ENCODE results near the gene TACO1. TPM values are rescaled to one million over a fixed set of nuclear protein-coding genes. Genes with fewer than 3 reads are reported as not detected.

TACO1 gene
- total RNA-seq, 2 donors from 2014 or later: 34.1 to 51.6 TPM

DNA sequence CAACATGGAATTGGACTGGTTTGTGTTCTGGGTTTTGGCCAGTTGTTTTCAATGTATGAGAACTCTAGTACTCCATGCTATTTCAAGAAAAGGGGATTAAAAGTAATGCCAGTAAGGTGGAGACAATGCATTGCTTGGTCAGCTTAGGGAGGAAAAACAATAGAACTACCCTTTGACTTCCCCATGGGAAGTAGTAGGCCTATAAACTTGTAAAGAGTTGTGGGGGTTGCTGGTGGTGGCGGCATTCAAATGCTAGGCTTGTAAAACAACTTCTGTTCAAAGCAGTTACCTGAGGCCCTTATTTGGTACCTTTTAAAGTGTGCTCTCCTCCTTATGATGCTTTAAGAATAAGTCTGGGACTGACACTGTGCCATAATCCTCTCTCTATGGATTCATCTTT lies 30.9 kb downstream of the TACO1 start:
- H3K27ac ChIP-seq: no peak overlapping the region
- no peak for DNase-seq
- peaks cover 9% of the 10 kb centered on the region for H3K36me3 ChIP-seq
- H3K4me1 ChIP-seq: no peaks in the 10 kb centered on the region
- intact Hi-C loops (cut with DNase I): no loop called here
- H3K27me3 ChIP-seq: no peaks in the 10 kb centered on the region
- H3K4me3 ChIP-seq: no peak overlapping the region
- no peak overlapping the region for H3K9ac ChIP-seq (ENCODE audit: low read depth in 2 of 2, low read length in 2 of 2)
- TF ChIP-seq, protein P1, sequence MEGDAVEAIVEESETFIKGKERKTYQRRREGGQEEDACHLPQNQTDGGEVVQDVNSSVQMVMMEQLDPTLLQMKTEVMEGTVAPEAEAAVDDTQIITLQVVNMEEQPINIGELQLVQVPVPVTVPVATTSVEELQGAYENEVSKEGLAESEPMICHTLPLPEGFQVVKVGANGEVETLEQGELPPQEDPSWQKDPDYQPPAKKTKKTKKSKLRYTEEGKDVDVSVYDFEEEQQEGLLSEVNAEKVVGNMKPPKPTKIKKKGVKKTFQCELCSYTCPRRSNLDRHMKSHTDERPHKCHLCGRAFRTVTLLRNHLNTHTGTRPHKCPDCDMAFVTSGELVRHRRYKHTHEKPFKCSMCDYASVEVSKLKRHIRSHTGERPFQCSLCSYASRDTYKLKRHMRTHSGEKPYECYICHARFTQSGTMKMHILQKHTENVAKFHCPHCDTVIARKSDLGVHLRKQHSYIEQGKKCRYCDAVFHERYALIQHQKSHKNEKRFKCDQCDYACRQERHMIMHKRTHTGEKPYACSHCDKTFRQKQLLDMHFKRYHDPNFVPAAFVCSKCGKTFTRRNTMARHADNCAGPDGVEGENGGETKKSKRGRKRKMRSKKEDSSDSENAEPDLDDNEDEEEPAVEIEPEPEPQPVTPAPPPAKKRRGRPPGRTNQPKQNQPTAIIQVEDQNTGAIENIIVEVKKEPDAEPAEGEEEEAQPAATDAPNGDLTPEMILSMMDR (IDR thresholded peaks at IDR 0.05): no peak
- no peaks in the 10 kb centered on the region for H3K9me3 ChIP-seq

DNA sequence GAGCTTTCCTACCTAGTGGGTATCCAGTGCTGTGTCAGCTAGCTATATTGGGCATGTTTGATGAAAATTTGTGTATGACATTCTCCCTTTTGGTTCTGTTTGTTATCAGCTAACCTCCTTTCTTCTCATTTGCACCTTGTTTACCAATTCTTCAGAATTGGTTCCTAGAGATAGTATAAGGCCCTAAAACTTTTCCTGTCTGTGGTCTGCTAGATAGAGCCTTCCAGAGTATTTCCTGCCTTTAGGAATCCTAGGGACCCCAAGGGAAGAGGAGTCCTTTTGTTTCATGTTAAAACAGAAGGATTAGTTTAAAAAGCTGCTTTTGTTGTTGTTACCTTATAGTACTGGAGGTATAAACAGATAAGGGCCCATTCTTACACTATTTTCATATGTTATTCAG lies 33.0 kb downstream of the TACO1 start:
- DNase-seq: no peak
- no peaks in the 10 kb centered on the region for H3K9me3 ChIP-seq
- H3K4me1 ChIP-seq: no peaks in the 10 kb centered on the region
- H3K4me3 ChIP-seq: no peak overlapping the region
- H3K27me3 ChIP-seq: no peaks in the 10 kb centered on the region
- H3K9ac ChIP-seq (ENCODE audit: low read depth in 2 of 2, low read length in 2 of 2): no peak overlapping the region
- no peak overlapping the region for H3K27ac ChIP-seq
- H3K36me3 ChIP-seq: peaks cover 9% of the 10 kb centered on the region
- TF ChIP-seq, protein P1 (IDR thresholded peaks at IDR 0.05): no peak
- intact Hi-C loops (cut with DNase I): no loop called here

GRCh38 chr17:63634163-63634562 lies 33.5 kb downstream of the TACO1 start:
- Histone ChIP-seq H3K4me3 (no peak overlapping the region), H3K9ac (ENCODE audit: low read depth in 2 of 2, low read length in 2 of 2) (no peak overlapping the region), H3K4me1 (no peaks in the 10 kb centered on the region), H3K9me3 (no peaks in the 10 kb centered on the region), H3K27me3 (no peaks in the 10 kb centered on the region), H3K27ac (no peak overlapping the region), H3K36me3 (peaks cover 9% of the 10 kb centered on the region)
- TF ChIP-seq, protein P1 (IDR thresholded peaks at IDR 0.05): no peak
- intact Hi-C loops (cut with DNase I): no loop called here
- no peak for DNase-seq

- intact Hi-C loops (cut with DNase I): no loop called here
- Histone ChIP-seq H3K27me3 (no peaks in the 10 kb centered on the region), H3K9ac (ENCODE audit: low read depth in 2 of 2, low read length in 2 of 2) (no peak overlapping the region), H3K4me3 (no peak overlapping the region), H3K4me1 (no peaks in the 10 kb centered on the region), H3K27ac (no peak overlapping the region), H3K9me3 (no peaks in the 10 kb centered on the region), H3K36me3 (peaks cover 9% of the 10 kb centered on the region)
- DNase-seq: no peak
- TF ChIP-seq, protein P1 (IDR thresholded peaks at IDR 0.05): no peak
These were observed 34.1 kb downstream of the TACO1 start for GRCh38 chr17:63634816-63635215.

GRCh38 chr17:63635290-63635689 lies 34.6 kb downstream of the TACO1 start:
- H3K36me3 ChIP-seq: peaks cover 9% of the 10 kb centered on the region
- intact Hi-C loops (cut with DNase I): no loop called here
- H3K27me3 ChIP-seq: no peaks in the 10 kb centered on the region
- TF ChIP-seq, protein P1 (IDR thresholded peaks at IDR 0.05): no peak
- H3K4me3 ChIP-seq: no peak overlapping the region
- no peaks in the 10 kb centered on the region for H3K4me1 ChIP-seq
- no peak for DNase-seq
- no peaks in the 10 kb centered on the region for H3K9me3 ChIP-seq
- H3K9ac ChIP-seq (ENCODE audit: low read depth in 2 of 2, low read length in 2 of 2): no peak overlapping the region
- no peak overlapping the region for H3K27ac ChIP-seq

GRCh38 chr17:63635787-63636186 lies 35.1 kb downstream of the TACO1 start:
- H3K4me1 ChIP-seq: no peaks in the 10 kb centered on the region
- no peaks in the 10 kb centered on the region for H3K9me3 ChIP-seq
- intact Hi-C loops (cut with DNase I): no loop called here
- no peak overlapping the region for H3K4me3 ChIP-seq
- no peak for DNase-seq
- H3K27me3 ChIP-seq: no peaks in the 10 kb centered on the region
- H3K9ac ChIP-seq (ENCODE audit: low read depth in 2 of 2, low read length in 2 of 2): no peak overlapping the region
- TF ChIP-seq, protein P1 (IDR thresholded peaks at IDR 0.05): no peak
- no peak overlapping the region for H3K27ac ChIP-seq
- peaks cover 9% of the 10 kb centered on the region for H3K36me3 ChIP-seq
